Natural killer cell (primary cell): ENCODE measurements around the gene USE1. TPM values are rescaled to one million over a fixed set of nuclear protein-coding genes. Genes with fewer than 3 reads are reported as not detected.

Experiments used
- ATAC-seq, 3 donors: fragments of 150-1000 bp in 2 of 3; fragments of 200-7000 bp in 1 of 3; cut with Tn5 transposase; 1 replicate in 1 of 3; 2 replicates in 2 of 3; pipeline ENCODE4 v1.10.0; 2021; ENCODE audit warnings: mild to moderate bottlenecking in 2 of 3, moderate library complexity in 2 of 3
- DNase-seq, 2 donors: peaks; one replicate each; pipeline versions ENCODE4 v3.0.0 to v3.0.0-alpha.2; 2013 to 2021; ENCODE audit warnings: mixed read lengths in 1 of 2
- H3K27ac ChIP-seq: one replicate; pipeline ENCODE4 v1.5.1; 2013; ENCODE audit warnings: mild to moderate bottlenecking, low read length
- H3K27me3 ChIP-seq: one replicate; pipeline ENCODE4 v1.6.1; 2013; ENCODE audit warnings: low read length; ENCODE audit not compliant: control insufficient read depth, insufficient read depth
- H3K36me3 ChIP-seq: one replicate; pipeline ENCODE4 v1.6.1; 2013; ENCODE audit warnings: low read length; ENCODE audit not compliant: control insufficient read depth, insufficient read depth
- H3K4me1 ChIP-seq: one replicate; pipeline ENCODE4 v1.6.1; 2013; ENCODE audit warnings: low read length; ENCODE audit not compliant: control insufficient read depth, insufficient read depth
- H3K4me3 ChIP-seq: one replicate; pipeline ENCODE4 v1.5.1; 2013; ENCODE audit warnings: low read length
- H3K9me3 ChIP-seq: one replicate; pipeline ENCODE4 v1.6.1; 2013; ENCODE audit warnings: low read length; ENCODE audit not compliant: control insufficient read depth, insufficient read depth
- H3K27ac Mint-ChIP-seq, 2 donors: one replicate each; pipeline ENCODE4 v1.8.0; 2022; ENCODE audit warnings: mild to moderate bottlenecking in 2 of 2, mixed read lengths in 2 of 2, moderate library complexity in 1 of 2
- H3K27me3 Mint-ChIP-seq, 2 donors: one replicate each; pipeline ENCODE4 v1.8.0; 2022; ENCODE audit warnings: low read depth in 2 of 2, mixed read lengths in 2 of 2
- H3K36me3 Mint-ChIP-seq: one replicate; pipeline ENCODE4 v1.8.0; 2022; ENCODE audit warnings: mixed read lengths
- H3K4me1 Mint-ChIP-seq, 2 donors: one replicate each; pipeline ENCODE4 v1.8.0; 2022; ENCODE audit warnings: mixed read lengths in 2 of 2
- H3K4me3 Mint-ChIP-seq: one replicate; pipeline ENCODE4 v1.8.0; 2022; ENCODE audit warnings: mild to moderate bottlenecking, moderate library complexity, mixed read lengths
- H3K9me3 Mint-ChIP-seq, 2 donors: one replicate each; pipeline ENCODE4 v1.8.0; 2022; ENCODE audit warnings: mixed read lengths in 2 of 2
- CTCF ChIP-seq: fragments of 200-600 bp; IDR thresholded peaks from one replicate; pipeline ENCODE4 v1.8.0; 2022; ENCODE audit warnings: antibody characterized with exemption
- WGBS: methylation state at CpG from one replicate; pipeline ENCODE4 v1.1.7; 2013; ENCODE audit warnings: missing lambda C conversion rate; ENCODE audit not compliant: insufficient coverage; 5-methylcytosine and 5-hydroxymethylcytosine counted together
- intact Hi-C: fragments of 100-400 bp; cut with micrococcal nuclease; formaldehyde crosslinking; loops from one replicate; pipeline ENCODE4 v1.14.2; 2022
- total RNA-seq, 4 donors: library from RNA; stranded (reverse); fragments of 120-200 nt in 1 of 4; gene quantifications; one replicate each; pipeline versions ENCODE4 v1.2.3 to v1.2.4, GENCODE V29; 2013 to 2022

USE1 gene
- total RNA-seq, 3 donors from 2014 or later (not counting 1 experiment from before 2014, with no cell fraction given) = 16.4 to 21.1 (median 20.9) TPM

- no peaks in the 10 kb centered on the region for H3K9me3 ChIP-seq
- Mint-ChIP-seq H3K36me3 (no peaks in the 10 kb centered on the region), H3K27ac (no peak within 1 kb of the TSS), H3K27me3 (peaks cover 0 to 3% of the 10 kb centered on the region in 2 donors), H3K4me1 (peaks cover 21 to 22% of the 10 kb centered on the region in 2 donors), H3K9me3 (no peaks in the 10 kb centered on the region), H3K4me3 (no peak within 1 kb of the TSS)
- H3K36me3 ChIP-seq = peaks cover 1% of the 10 kb centered on the region
- DNase-seq = no peak
- H3K4me3 ChIP-seq = no peak within 1 kb of the TSS
- H3K27me3 ChIP-seq = no peaks in the 10 kb centered on the region
- H3K27ac ChIP-seq = no peak within 1 kb of the TSS
- 27% methylated on average over 5 of the region's 5 CpGs for WGBS
- no peak for ATAC-seq
- intact Hi-C loops = no loop called here
- no peak for TF ChIP-seq CTCF
- peaks cover 27% of the 10 kb centered on the region for H3K4me1 ChIP-seq
These were observed 49.5 kb downstream of the USE1 start, which contains the start of gene USHBP1 for GRCh38 chr19:17264641-17264979. USHBP1 (minus strand) TSS chr19:17264745; CDS start chr19:17264299, 446 bp downstream.

GRCh38 chr19:17266026-17266425 is 50.9 kb downstream of the USE1 start:
- peaks cover 25% of the 10 kb centered on the region for H3K4me1 ChIP-seq
- Mint-ChIP-seq H3K27ac (no peak overlapping the region), H3K4me1 (peaks cover 16% of the 10 kb centered on the region in 2 donors), H3K9me3 (no peaks in the 10 kb centered on the region), H3K36me3 (no peaks in the 10 kb centered on the region), H3K27me3 (no peaks in the 10 kb centered on the region), H3K4me3 (no peak overlapping the region)
- H3K4me3 ChIP-seq = no peak overlapping the region
- no peak for DNase-seq
- ATAC-seq = no peak
- no peaks in the 10 kb centered on the region for H3K27me3 ChIP-seq
- no peak for TF ChIP-seq CTCF
- H3K36me3 ChIP-seq = peaks cover 6% of the 10 kb centered on the region
- no peak overlapping the region for H3K27ac ChIP-seq
- no peaks in the 10 kb centered on the region for H3K9me3 ChIP-seq
- 92% methylated on average over 6 of the region's 7 CpGs for WGBS
- intact Hi-C loops = loop anchor here (5.0 kb wide), 1 partner anchor 39 kb away; the partner anchor contains the start of gene OCEL1

- Histone ChIP-seq H3K27me3 (no peaks in the 10 kb centered on the region), H3K4me1 (peaks cover 24% of the 10 kb centered on the region), H3K36me3 (peaks cover 12% of the 10 kb centered on the region), H3K9me3 (no peaks in the 10 kb centered on the region), H3K4me3 (no peak overlapping the region), H3K27ac (peak overlapping the region; percentile 27)
- WGBS = 38% methylated on average over 10 of the region's 12 CpGs
- TF ChIP-seq CTCF = no peak
- no peak for DNase-seq
- Mint-ChIP-seq H3K4me3 (peak overlapping the region; percentile 88), H3K27ac (peak overlapping the region; percentile 85), H3K9me3 (no peaks in the 10 kb centered on the region), H3K4me1 (peaks cover 15 to 16% of the 10 kb centered on the region in 2 donors), H3K27me3 (no peaks in the 10 kb centered on the region), H3K36me3 (no peaks in the 10 kb centered on the region)
- intact Hi-C loops = loop anchor here (5.0 kb wide), 1 partner anchor 39 kb away; the partner anchor contains the start of gene OCEL1
- no peak for ATAC-seq
These were observed 51.4 kb downstream of the USE1 start for GRCh38 chr19:17266589-17266974.
